OCI-LY3 (cell line): Measurements from ENCODE around the gene FBXO48.

Experiments
- H2AFZ ChIP-seq: fragments of 200-600, 300-600 bp; shearing (Covaris generic); 2 replicates; pipeline ENCODE4 v1.6.0; 2014; ENCODE audit warnings: antibody characterized with exemption, low read depth, low read length
- H3K27ac ChIP-seq: fragments of 200-600, 300-600 bp; sonication (generic); 2 replicates; pipeline ENCODE4 v1.5.1; 2014; ENCODE audit warnings: mild to moderate bottlenecking, low read length, moderate library complexity, mixed read lengths
- H3K27me3 ChIP-seq: fragments of 200-600, 300-600 bp; sonication (generic); 2 replicates; pipeline ENCODE4 v1.6.1; 2014; ENCODE audit warnings: low read depth, low read length, mixed read lengths
- H3K36me3 ChIP-seq: fragments of 200-600, 300-600 bp; sonication (generic); replicated peaks from 2 replicates; pipeline ENCODE3; 2014; ENCODE audit warnings: low read depth, low read length, mixed read lengths
- H3K4me1 ChIP-seq: fragments of 300-600, 200-600 bp; sonication (generic); 2 replicates; pipeline ENCODE4 v1.6.1; 2014; ENCODE audit warnings: low read length, mixed read lengths
- H3K4me2 ChIP-seq: fragments of 200-600, 300-600 bp; sonication (generic); 2 replicates; pipeline ENCODE4 v1.6.1; 2014; ENCODE audit warnings: low read length, mixed read lengths
- H3K4me3 ChIP-seq: fragments of 300-600, 200-600 bp; sonication (generic); 2 replicates; pipeline ENCODE4 v1.5.1; 2014; ENCODE audit warnings: antibody characterized with exemption, mild to moderate bottlenecking, low read length, moderate library complexity
- H3K79me2 ChIP-seq: fragments of 300-600, 200-600 bp; shearing (Covaris generic); 2 replicates; pipeline ENCODE4 v1.6.1; 2014; ENCODE audit warnings: mild to moderate bottlenecking, low read length, mixed read lengths
- H3K9ac ChIP-seq: fragments of 300-600, 200-600 bp; shearing (Covaris generic); 2 replicates; pipeline ENCODE4 v1.6.0; 2014; ENCODE audit warnings: mild to moderate bottlenecking, low read length, moderate library complexity
- H3K9me3 ChIP-seq: fragments of 200-600, 300-600 bp; shearing (Covaris generic); 2 replicates; pipeline ENCODE4 v1.6.1; 2014; ENCODE audit warnings: low read length, mixed read lengths; ENCODE audit not compliant: insufficient read depth
- H4K20me1 ChIP-seq: fragments of 200-600, 300-600 bp; sonication (generic); 2 replicates; pipeline ENCODE4 v1.6.1; 2016; ENCODE audit warnings: low read length, mixed read lengths; ENCODE audit not compliant: insufficient read depth
- CTCF ChIP-seq: fragments of 200-600, 300-600 bp; sonication (generic); IDR thresholded peaks from 2 replicates; pipeline ENCODE4 v1.5.1; 2014; ENCODE audit warnings: antibody characterized with exemption, low read length, low read depth
- EZH2phosphoT487 ChIP-seq: fragments of 200-600 bp; shearing (Covaris generic); IDR thresholded peaks from 2 replicates; pipeline ENCODE4 v1.6.1; 2018; ENCODE audit warnings: antibody characterized with exemption, mixed run types, low read depth

Gene FBXO48

GRCh38 chr2:68501768-68502167 lies 34.7 kb upstream of the FBXO48 start:
- H3K27me3 ChIP-seq: no peaks in the 10 kb centered on the region
- H3K4me2 ChIP-seq: no peak overlapping the region
- H4K20me1 ChIP-seq: no peaks in the 10 kb centered on the region
- no peaks in the 10 kb centered on the region for H3K4me1 ChIP-seq
- TF ChIP-seq EZH2phosphoT487 (no peak), CTCF (no peak)
- no peak overlapping the region for H2AFZ ChIP-seq
- no peak overlapping the region for H3K9ac ChIP-seq
- no peaks in the 10 kb centered on the region for H3K9me3 ChIP-seq
- no peaks in the 10 kb centered on the region for H3K79me2 ChIP-seq
- peaks cover 5% of the 10 kb centered on the region for H3K36me3 ChIP-seq
- no peak overlapping the region for H3K4me3 ChIP-seq
- no peak overlapping the region for H3K27ac ChIP-seq

GRCh38 chr2:68500649-68501048 lies 33.6 kb upstream of the FBXO48 start:
- H3K79me2 ChIP-seq: no peaks in the 10 kb centered on the region
- no peaks in the 10 kb centered on the region for H3K4me1 ChIP-seq
- TF ChIP-seq EZH2phosphoT487: no peak
- no peak for TF ChIP-seq CTCF
- H3K27me3 ChIP-seq: no peaks in the 10 kb centered on the region
- no peak overlapping the region for H3K4me3 ChIP-seq
- no peaks in the 10 kb centered on the region for H4K20me1 ChIP-seq
- H3K9me3 ChIP-seq: no peaks in the 10 kb centered on the region
- no peak overlapping the region for H2AFZ ChIP-seq
- no peak overlapping the region for H3K4me2 ChIP-seq
- H3K36me3 ChIP-seq: no peaks in the 10 kb centered on the region
- H3K9ac ChIP-seq: no peak overlapping the region
- H3K27ac ChIP-seq: no peak overlapping the region

- no peaks in the 10 kb centered on the region for H3K27me3 ChIP-seq
- H3K27ac ChIP-seq: no peak overlapping the region
- H3K4me3 ChIP-seq: no peak overlapping the region
- TF ChIP-seq EZH2phosphoT487 (no peak), CTCF (no peak)
- H3K9me3 ChIP-seq: no peaks in the 10 kb centered on the region
- no peak overlapping the region for H3K4me2 ChIP-seq
- no peaks in the 10 kb centered on the region for H3K36me3 ChIP-seq
- no peaks in the 10 kb centered on the region for H3K4me1 ChIP-seq
- no peak overlapping the region for H3K9ac ChIP-seq
- no peaks in the 10 kb centered on the region for H4K20me1 ChIP-seq
- no peak overlapping the region for H2AFZ ChIP-seq
- no peaks in the 10 kb centered on the region for H3K79me2 ChIP-seq
These were observed 32.0 kb upstream of the FBXO48 start for GRCh38 chr2:68499133-68499532.

- Histone ChIP-seq H3K4me1 (peaks cover 26% of the 10 kb centered on the region), H3K27me3 (no peaks in the 10 kb centered on the region), H3K4me2 (no peak overlapping the region), H3K4me3 (no peak overlapping the region), H3K79me2 (peaks cover 5% of the 10 kb centered on the region), H4K20me1 (no peaks in the 10 kb centered on the region), H2AFZ (no peak overlapping the region), H3K36me3 (no peaks in the 10 kb centered on the region), H3K9me3 (no peaks in the 10 kb centered on the region), H3K9ac (no peak overlapping the region), H3K27ac (no peak overlapping the region)
- TF ChIP-seq EZH2phosphoT487 (no peak), CTCF (no peak)
These were observed 24.5 kb upstream of the FBXO48 start for GRCh38 chr2:68491582-68491981.
